Mesenchymal stem cell (in vitro differentiated cells and primary cell): ENCODE data around the gene ACTMAP.

Experiments
- DNase-seq: peaks from one replicate; pipeline ENCODE4 v3.0.0-alpha.2; 2013
- H2AFZ ChIP-seq: one replicate; pipeline ENCODE4 v1.6.1; 2013; ENCODE audit warnings: low read depth, mild to moderate bottlenecking, control low read depth, inconsistent platforms, low read length, moderate library complexity
- H2AK5ac ChIP-seq: 2 replicates; pipeline ENCODE4 v1.6.1; 2013; ENCODE audit warnings: low read length, moderate library complexity, mild to moderate bottlenecking, inconsistent platforms; ENCODE audit not compliant: severe bottlenecking
- H2BK120ac ChIP-seq: one replicate; pipeline ENCODE4 v1.6.1; 2013; ENCODE audit warnings: low read depth, mild to moderate bottlenecking, inconsistent platforms, low read length, moderate library complexity
- H2BK12ac ChIP-seq, 2 experiments: one replicate each; pipeline ENCODE4 v1.6.1; 2013; ENCODE audit warnings: inconsistent platforms in 2 of 2, low read length in 2 of 2, mild to moderate bottlenecking in 2 of 2, moderate library complexity in 2 of 2, control low read depth in 1 of 2
- H2BK15ac ChIP-seq: one replicate; pipeline ENCODE4 v1.6.1; 2013; ENCODE audit warnings: mild to moderate bottlenecking, low read depth, inconsistent platforms; ENCODE audit not compliant: poor library complexity, severe bottlenecking
- H2BK5ac ChIP-seq: 2 replicates; pipeline ENCODE4 v1.6.1; 2013; ENCODE audit warnings: low read depth, mild to moderate bottlenecking, low read length, control low read depth, inconsistent platforms; ENCODE audit not compliant: poor library complexity, severe bottlenecking
- H3K14ac ChIP-seq, 2 experiments: one replicate each; pipeline ENCODE4 v1.6.1; 2013; ENCODE audit warnings: inconsistent platforms in 2 of 2, low read length in 2 of 2, control low read depth in 1 of 2, mild to moderate bottlenecking in 1 of 2, moderate library complexity in 1 of 2
- H3K18ac ChIP-seq, 2 experiments: one replicate each; pipeline ENCODE4 v1.6.1; 2013; ENCODE audit warnings: inconsistent platforms in 2 of 2, low read length in 2 of 2, control low read depth in 1 of 2, low read depth in 1 of 2, mild to moderate bottlenecking in 1 of 2
- H3K23ac ChIP-seq, 2 experiments: one replicate each; pipeline ENCODE4 v1.6.1; 2013; ENCODE audit warnings: inconsistent platforms in 2 of 2, low read length in 2 of 2, mild to moderate bottlenecking in 2 of 2, moderate library complexity in 2 of 2, control low read depth in 1 of 2
- H3K27ac ChIP-seq: 2 replicates; pipeline ENCODE4 v1.5.1; 2013; ENCODE audit warnings: mild to moderate bottlenecking, moderate library complexity, low read length, control low read depth, inconsistent platforms; ENCODE audit not compliant: poor library complexity, severe bottlenecking
- H3K27me3 ChIP-seq, 2 experiments: 2 replicates each; pipeline versions ENCODE4 v1.6.1 to v1.7.0; 2013; ENCODE audit warnings: low read length in 2 of 2, mild to moderate bottlenecking in 2 of 2, moderate library complexity in 2 of 2, control low read depth in 1 of 2, inconsistent platforms in 1 of 2; ENCODE audit not compliant: control insufficient read depth in 1 of 2, insufficient read depth in 1 of 2
- H3K36me3 ChIP-seq, 2 experiments: 2 replicates each; pipeline versions ENCODE4 v1.6.1 to v1.7.0; 2013; ENCODE audit warnings: low read length in 2 of 2, control low read depth in 1 of 2, inconsistent platforms in 1 of 2, low read depth in 1 of 2, mild to moderate bottlenecking in 1 of 2; ENCODE audit not compliant: insufficient read depth in 2 of 2, control insufficient read depth in 1 of 2
- H3K4ac ChIP-seq, 2 experiments: one replicate each; pipeline ENCODE4 v1.6.1; 2013; ENCODE audit warnings: inconsistent platforms in 2 of 2, low read length in 2 of 2, mild to moderate bottlenecking in 2 of 2, moderate library complexity in 2 of 2, control low read depth in 1 of 2, low read depth in 1 of 2
- H3K4me1 ChIP-seq: 2 replicates; pipeline ENCODE4 v1.6.1; 2013; ENCODE audit warnings: low read depth, low read length, control low read depth; ENCODE audit not compliant: control insufficient read depth, insufficient read depth
- H3K4me2 ChIP-seq: 2 replicates; pipeline ENCODE4 v1.6.1; 2013; ENCODE audit warnings: low read length, mild to moderate bottlenecking, inconsistent platforms; ENCODE audit not compliant: poor library complexity, severe bottlenecking
- H3K4me3 ChIP-seq, 2 experiments: 2 replicates each; pipeline versions ENCODE4 v1.5.1 to v1.7.0; 2013; ENCODE audit warnings: low read length in 2 of 2, mild to moderate bottlenecking in 2 of 2, control low read depth in 1 of 2, low read depth in 1 of 2; ENCODE audit not compliant: insufficient read depth in 1 of 2
- H3K79me1 ChIP-seq: replicated peaks from 2 replicates; pipeline ENCODE4 v1.6.1; 2013; ENCODE audit warnings: mild to moderate bottlenecking, control low read depth, low read length, inconsistent platforms; ENCODE audit not compliant: poor library complexity, severe bottlenecking
- H3K9ac ChIP-seq: 2 replicates; pipeline ENCODE4 v1.7.0; 2013; ENCODE audit warnings: mild to moderate bottlenecking, low read length, moderate library complexity
- H3K9me3 ChIP-seq: 2 replicates; pipeline ENCODE4 v1.7.0; 2013; ENCODE audit warnings: mild to moderate bottlenecking, low read length; ENCODE audit not compliant: control insufficient read depth
- H4K8ac ChIP-seq: one replicate; pipeline ENCODE4 v1.6.1; 2013; ENCODE audit warnings: inconsistent platforms, mild to moderate bottlenecking, low read length, moderate library complexity
- H4K91ac ChIP-seq: one replicate; pipeline ENCODE4 v1.6.1; 2013; ENCODE audit warnings: mild to moderate bottlenecking, low read length, inconsistent platforms
- WGBS: methylation state at CpG from one replicate; pipeline ENCODE4 v1.1.7; 2013; ENCODE audit warnings: mixed read lengths; 5-methylcytosine and 5-hydroxymethylcytosine counted together

The ACTMAP gene

GRCh38 chr19:40695881-40696280, 54.4 kb downstream of the ACTMAP start:
- no peak overlapping the region for H2BK5ac ChIP-seq
- no peak overlapping the region for H3K4ac ChIP-seq
- H3K27ac ChIP-seq, result no peak overlapping the region
- H4K91ac ChIP-seq, result no peak overlapping the region
- H2BK15ac ChIP-seq, result no peak overlapping the region
- no peak for DNase-seq
- H3K36me3 ChIP-seq, result peaks cover 46 to 70% of the 10 kb centered on the region in 2 experiments
- no peak overlapping the region for H3K18ac ChIP-seq
- H3K23ac ChIP-seq, result no peak overlapping the region
- no peak overlapping the region for H2BK120ac ChIP-seq
- no peaks in the 10 kb centered on the region for H3K79me1 ChIP-seq
- H2AFZ ChIP-seq, result no peak overlapping the region
- peaks cover 14% of the 10 kb centered on the region for H3K4me1 ChIP-seq
- H2AK5ac ChIP-seq, result no peak overlapping the region
- H3K14ac ChIP-seq, result no peak overlapping the region
- H3K4me2 ChIP-seq, result no peak overlapping the region
- no peaks in the 10 kb centered on the region for H3K27me3 ChIP-seq
- 89% methylated on average over 3 of the region's 5 CpGs for WGBS
- no peak overlapping the region for H2BK12ac ChIP-seq
- H3K4me3 ChIP-seq, result no peak overlapping the region
- no peak overlapping the region for H3K9ac ChIP-seq
- no peak overlapping the region for H4K8ac ChIP-seq
- H3K9me3 ChIP-seq, result no peaks in the 10 kb centered on the region

GRCh38 chr19:40693896-40694295, 56.4 kb downstream of the ACTMAP start:
- Histone ChIP-seq H2BK5ac (no peak overlapping the region), H2AK5ac (no peak overlapping the region), H3K36me3 (peaks cover 31 to 54% of the 10 kb centered on the region in 2 experiments), H3K4me2 (no peak overlapping the region), H2BK15ac (no peak overlapping the region), H3K9me3 (no peaks in the 10 kb centered on the region), H3K4me3 (no peak overlapping the region), H3K4ac (no peak overlapping the region), H4K91ac (no peak overlapping the region), H3K23ac (no peak overlapping the region), H3K27me3 (no peaks in the 10 kb centered on the region), H3K18ac (no peak overlapping the region), H2AFZ (no peak overlapping the region), H2BK12ac (no peak overlapping the region), H3K4me1 (peaks cover 19% of the 10 kb centered on the region), H2BK120ac (no peak overlapping the region), H4K8ac (no peak overlapping the region), H3K9ac (no peak overlapping the region), H3K27ac (no peak overlapping the region), H3K79me1 (peaks cover 5% of the 10 kb centered on the region), H3K14ac (no peak overlapping the region)
- WGBS, result 88% methylated on average over 3 of the region's 4 CpGs
- DNase-seq, result no peak

GRCh38 chr19:40693150-40693788, 57.0 kb downstream of the ACTMAP start:
- no peak overlapping the region for H4K91ac ChIP-seq
- no peaks in the 10 kb centered on the region for H3K27me3 ChIP-seq
- no peak overlapping the region for H2BK12ac ChIP-seq
- WGBS, result 95% methylated on average over 9 of the region's 11 CpGs
- H3K79me1 ChIP-seq, result peaks cover 7% of the 10 kb centered on the region
- no peak overlapping the region for H3K27ac ChIP-seq
- H3K23ac ChIP-seq, result no peak overlapping the region
- no peak overlapping the region for H2BK15ac ChIP-seq
- H3K18ac ChIP-seq, result no peak overlapping the region
- DNase-seq, result no peak
- no peak overlapping the region for H2AFZ ChIP-seq
- H3K4ac ChIP-seq, result no peak overlapping the region
- peak overlapping the region in 1 of 2 experiments; percentile 4 for H3K4me3 ChIP-seq
- no peak overlapping the region for H3K4me2 ChIP-seq
- no peak overlapping the region for H3K14ac ChIP-seq
- H2BK5ac ChIP-seq, result no peak overlapping the region
- H2BK120ac ChIP-seq, result no peak overlapping the region
- H4K8ac ChIP-seq, result no peak overlapping the region
- H3K9me3 ChIP-seq, result no peaks in the 10 kb centered on the region
- peaks cover 20% of the 10 kb centered on the region for H3K4me1 ChIP-seq
- H3K36me3 ChIP-seq, result peaks cover 31 to 51% of the 10 kb centered on the region in 2 experiments
- no peak overlapping the region for H3K9ac ChIP-seq
- no peak overlapping the region for H2AK5ac ChIP-seq

- no peak overlapping the region for H3K23ac ChIP-seq
- peak overlapping the region; percentile 62 for H4K91ac ChIP-seq
- H3K4ac ChIP-seq, result no peak overlapping the region
- no peak overlapping the region for H2AFZ ChIP-seq
- no peaks in the 10 kb centered on the region for H3K27me3 ChIP-seq
- no peak overlapping the region for H2BK15ac ChIP-seq
- 90% methylated on average over 11 of the region's 14 CpGs for WGBS
- H2BK120ac ChIP-seq, result no peak overlapping the region
- H2BK12ac ChIP-seq, result peak overlapping the region; percentile 11 to 37
- no peaks in the 10 kb centered on the region for H3K9me3 ChIP-seq
- no peak overlapping the region for H2BK5ac ChIP-seq
- no peak overlapping the region for H3K9ac ChIP-seq
- no peak overlapping the region for H3K27ac ChIP-seq
- H3K79me1 ChIP-seq, result peaks cover 14% of the 10 kb centered on the region
- H3K18ac ChIP-seq, result no peak overlapping the region
- peaks cover 31 to 52% of the 10 kb centered on the region in 2 experiments for H3K36me3 ChIP-seq
- H3K4me1 ChIP-seq, result peaks cover 24% of the 10 kb centered on the region
- DNase-seq, result no peak
- H3K4me3 ChIP-seq, result peak overlapping the region in 1 of 2 experiments; percentile 19
- no peak overlapping the region for H4K8ac ChIP-seq
- H3K4me2 ChIP-seq, result no peak overlapping the region
- H2AK5ac ChIP-seq, result no peak overlapping the region
- no peak overlapping the region for H3K14ac ChIP-seq
These were observed 58.1 kb downstream of the ACTMAP start for GRCh38 chr19:40692212-40692551.
